Stimulated activated CD8-positive, alpha-beta memory T cell treated with anti-CD3 and anti-CD28 coated beads, Interleukin-7, amount 100 ng/mL, for 48 hours (primary cell): ENCODE measurements around the gene SLC9A2.

ENCODE experiments used
- DNase-seq, 2 donors: peaks; one replicate each; pipeline ENCODE4 v3.0.0-alpha.2; 2020; ENCODE audit warnings: low read depth in 1 of 2; ENCODE audit errors: extremely low read depth in 1 of 2

The SLC9A2 gene

DNA sequence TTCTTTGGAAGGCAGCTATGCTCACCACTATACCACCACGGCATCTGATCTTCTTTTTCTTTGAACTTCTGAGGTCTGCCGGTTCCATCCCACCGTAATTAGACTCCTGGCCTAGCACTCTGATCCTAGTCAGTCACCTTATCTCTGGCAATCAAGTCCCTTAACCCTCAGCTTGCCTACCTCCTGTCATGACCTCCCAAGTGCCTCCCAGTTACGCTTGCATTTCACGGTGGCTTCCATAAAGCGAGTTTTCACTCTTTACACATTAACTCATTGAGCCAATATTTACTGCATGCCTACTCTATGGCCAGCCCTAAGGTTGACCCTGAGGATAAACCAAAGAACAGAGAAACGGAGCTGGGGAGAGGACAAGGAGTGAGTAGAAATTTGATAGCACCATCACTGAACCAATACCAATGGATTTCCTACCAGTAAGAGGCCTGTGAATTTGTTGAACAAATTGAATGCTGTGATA lies 104.7 kb downstream of the SLC9A2 start:
- no peak for DNase-seq

DNA sequence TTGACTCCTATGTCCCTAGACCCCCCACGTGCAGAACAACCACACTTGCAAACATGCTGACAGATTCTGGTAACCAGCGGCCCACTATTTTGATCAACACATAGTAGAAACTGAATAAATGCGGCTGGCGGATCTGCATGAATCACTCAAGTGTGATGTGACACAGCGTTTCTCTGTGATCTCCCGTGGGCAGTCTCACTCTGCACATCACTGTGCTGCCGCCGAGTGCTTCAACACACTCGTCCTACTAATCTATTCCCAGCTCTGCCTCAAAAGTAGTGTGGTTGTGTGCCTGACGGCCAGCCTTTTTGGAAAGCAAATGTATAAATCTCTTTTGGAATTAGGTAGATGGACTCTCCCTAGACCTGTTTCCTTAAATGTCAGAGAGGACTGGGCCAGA lies 105.2 kb downstream of the SLC9A2 start:
- DNase-seq, result no peak

DNA sequence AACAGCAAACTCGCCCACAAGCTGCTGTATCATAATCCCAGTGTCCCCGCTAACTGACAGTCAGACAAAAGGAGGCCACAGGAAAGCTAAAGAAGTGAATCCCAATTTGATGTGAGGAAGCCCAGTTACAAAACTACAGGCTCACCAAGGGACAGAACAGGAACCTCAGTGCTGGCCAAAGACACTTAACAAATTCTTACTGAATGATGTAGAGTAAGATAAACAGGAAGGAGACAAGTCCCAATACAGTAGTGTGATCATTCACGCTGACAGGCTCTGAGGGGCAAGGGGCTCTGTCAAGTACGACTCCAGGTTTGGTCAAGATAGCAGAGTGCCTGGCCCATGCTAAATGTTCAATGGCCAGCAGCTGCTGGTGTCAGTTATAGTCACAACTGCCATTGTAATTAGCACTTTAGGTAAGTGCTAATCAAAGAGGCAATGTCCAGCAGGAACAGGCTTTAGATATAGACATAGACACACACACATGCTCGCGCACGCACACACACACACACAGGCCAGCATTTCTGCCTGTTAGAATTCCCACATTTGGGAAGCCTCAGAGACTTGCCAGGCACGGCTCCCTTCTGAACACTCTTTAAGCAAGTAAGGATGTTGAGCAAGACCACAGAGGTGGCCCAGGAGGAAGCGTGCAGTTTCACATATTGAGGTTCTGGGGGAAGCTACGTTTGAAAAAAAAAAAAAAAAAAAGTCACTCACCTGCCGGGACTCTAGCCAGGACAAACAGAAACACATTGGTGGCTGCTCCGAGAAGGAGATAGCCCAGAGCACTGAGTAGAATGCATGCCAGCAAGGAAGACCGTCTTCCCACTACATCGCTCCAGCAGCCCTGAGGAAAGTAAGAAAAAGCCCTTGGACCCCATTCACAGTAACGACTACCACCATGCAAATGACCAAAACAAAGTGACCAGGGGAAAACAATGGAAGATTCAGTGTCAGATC lies 107.1 kb downstream of the SLC9A2 start:
- DNase-seq, result no peak

DNA sequence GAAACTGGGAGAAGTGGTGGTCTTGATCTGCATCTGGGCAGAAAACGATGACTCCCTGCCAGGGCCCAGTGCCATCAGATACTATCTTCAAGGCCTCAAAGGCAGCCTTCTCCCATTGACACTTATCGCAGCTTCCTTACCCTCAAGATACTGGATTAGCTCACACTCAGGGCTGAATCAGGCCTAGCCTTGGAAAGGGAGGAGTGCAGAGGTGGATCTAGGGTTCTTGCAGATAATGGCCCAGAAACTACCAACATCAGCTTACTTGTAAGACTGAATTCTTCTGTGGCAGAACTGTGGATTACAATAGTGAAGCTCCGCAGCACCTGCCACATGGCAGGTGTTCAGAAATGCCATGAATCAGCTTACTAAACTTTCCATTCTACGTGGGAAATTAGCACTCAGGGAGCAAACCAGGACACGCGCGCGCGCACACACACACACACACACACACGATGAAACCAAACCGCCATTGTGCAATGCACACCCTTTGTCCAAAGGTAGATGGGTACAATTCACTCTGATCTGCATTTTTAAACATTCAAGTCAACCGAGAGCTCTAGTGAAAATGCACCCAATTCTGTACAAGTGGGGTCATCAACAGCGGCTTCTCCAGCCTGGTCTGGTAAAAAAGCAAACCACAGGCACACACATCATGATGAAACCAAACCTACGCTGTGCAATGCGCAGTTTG lies 116.2 kb downstream of the SLC9A2 start:
- no peak for DNase-seq

DNA sequence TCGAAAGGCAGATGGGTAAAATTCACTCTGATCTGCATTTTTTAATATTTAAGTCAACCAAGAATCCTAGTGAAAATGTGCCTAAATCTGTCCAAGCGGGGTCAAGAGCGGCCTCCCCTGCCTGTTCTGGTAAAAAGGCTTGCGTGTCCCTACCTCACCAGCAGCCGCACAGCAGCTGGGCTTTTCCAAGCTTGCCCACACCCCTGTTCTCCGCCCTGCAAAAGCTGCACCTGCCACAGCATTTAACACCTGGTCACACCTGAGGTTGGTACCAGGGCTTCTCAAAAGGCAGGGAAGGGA lies 116.7 kb downstream of the SLC9A2 start:
- no peak for DNase-seq

DNA sequence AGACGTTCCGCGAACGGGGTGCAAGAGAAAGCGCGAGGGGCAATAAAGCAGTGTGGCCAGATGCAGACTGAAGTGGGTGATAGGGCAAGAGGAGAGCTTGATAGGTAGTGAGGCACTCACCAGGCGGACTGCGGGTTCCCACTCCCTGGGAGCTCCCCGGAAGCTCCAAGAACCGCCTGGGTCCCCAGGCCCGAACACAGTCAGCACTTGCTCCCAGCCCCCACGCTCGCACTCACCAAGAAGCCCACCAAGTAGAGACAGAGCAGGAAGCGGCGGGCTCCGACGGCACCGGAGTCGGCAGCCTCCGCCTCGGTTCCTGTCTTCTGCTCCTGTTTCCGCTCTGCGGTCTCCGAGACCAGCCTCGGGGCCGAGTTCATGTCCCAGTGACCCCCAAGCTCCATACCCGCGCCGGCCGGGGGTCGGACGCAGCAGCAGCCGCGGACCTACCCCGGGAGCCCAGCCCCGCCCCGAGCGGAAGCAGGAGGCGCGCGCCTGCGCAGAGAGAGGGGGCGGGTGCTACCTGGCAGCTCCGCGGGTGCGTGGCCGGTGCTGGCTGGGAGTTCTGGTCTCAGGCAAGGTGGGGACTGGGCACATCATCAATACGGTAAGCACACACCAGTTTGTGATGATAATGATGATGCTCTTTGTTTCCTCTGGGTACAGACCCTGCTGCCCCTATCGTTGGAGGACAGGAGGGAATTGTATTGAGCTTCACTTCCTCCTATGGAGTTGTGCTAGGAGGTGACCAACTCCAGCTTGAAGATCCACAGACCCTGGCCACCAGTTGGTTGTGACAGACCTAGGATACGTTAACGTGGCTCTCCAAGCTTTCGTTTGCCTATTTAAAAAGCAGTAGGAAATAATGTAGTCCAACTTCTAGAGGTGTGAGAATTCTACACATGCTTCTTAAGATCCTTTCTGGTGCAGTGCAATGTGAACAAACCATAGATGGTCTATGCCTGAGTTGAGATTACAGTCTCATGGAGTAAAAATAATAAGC lies 117.4 kb downstream of the SLC9A2 start:
- DNase-seq, result peak; percentile 74 to 76

DNA sequence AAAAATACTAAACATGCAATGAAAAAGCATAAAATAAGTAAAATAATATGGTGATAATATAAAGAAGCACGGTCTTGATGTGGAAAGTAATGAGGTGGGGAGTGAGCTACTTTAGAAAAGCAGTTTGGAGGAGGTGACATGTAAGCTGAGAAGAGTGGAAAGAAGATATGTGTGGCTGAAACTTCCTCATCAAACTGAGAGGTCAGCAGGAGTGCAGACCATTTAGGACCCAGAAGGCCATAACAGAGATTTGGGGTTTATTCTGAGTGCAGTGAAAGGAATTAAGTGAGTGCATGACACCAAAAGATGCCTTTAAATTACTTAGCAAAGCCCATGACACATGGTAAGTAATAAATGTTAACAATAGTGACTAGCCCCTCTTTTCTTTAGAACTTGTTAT lies 118.1 kb downstream of the SLC9A2 start:
- DNase-seq, result no peak

DNA sequence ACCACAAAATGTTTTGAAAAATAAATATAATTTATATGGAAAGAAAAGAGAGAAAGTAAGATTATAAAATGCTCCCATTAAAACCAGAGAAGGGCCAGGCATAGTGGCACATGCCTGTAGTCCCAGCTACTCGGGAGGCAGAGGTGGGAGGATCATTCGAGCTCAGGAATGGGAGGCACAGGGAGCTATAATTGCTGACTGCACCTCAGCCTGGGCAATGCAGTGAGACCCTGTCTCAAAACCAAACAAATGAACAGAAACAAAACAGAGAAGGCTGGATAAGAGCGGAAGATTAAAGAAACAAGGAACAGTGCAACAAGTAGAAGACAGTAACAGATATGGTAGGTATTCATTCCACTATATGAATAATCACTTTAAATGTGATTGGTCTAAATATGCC lies 123.9 kb downstream of the SLC9A2 start:
- DNase-seq, result no peak

DNA sequence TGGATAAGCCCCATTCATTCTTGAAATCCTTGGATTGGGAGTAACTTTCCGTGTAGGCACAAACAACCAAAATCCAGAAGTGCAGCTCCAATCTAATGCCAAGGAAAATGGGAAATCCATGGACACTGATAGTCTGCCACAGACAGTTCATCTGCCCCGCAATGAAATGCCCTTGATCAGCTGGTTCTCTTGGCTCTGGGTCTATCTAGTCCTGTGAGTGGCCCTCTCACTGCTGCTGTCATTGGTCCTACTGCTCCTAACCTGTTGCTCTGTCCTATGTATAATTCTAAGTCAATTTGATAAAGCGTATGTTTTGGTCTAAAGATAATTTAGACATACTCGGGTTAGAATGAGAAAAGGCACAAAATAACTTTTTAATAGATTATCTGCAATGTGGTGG lies 128.8 kb downstream of the SLC9A2 start:
- no peak for DNase-seq

DNA sequence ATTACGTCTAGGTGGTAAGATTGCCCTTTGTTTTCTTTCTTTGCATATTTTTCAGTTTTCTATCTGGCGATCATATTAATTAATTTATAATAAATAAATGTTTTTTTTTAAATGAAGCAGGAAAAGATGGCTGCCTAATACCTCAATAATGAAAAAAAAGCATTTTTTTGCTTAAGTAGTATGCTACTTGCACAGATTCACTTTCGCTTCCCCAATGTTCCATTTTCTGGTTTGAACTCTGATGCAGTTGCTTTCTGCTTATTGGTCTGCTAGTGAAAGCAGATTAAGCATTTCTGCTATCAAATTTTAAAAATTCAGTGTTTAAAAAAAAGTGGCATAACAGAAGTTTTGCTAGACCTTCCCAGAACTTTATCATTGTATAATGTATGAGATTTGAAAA lies 130.6 kb downstream of the SLC9A2 start:
- DNase-seq, result no peak

DNA sequence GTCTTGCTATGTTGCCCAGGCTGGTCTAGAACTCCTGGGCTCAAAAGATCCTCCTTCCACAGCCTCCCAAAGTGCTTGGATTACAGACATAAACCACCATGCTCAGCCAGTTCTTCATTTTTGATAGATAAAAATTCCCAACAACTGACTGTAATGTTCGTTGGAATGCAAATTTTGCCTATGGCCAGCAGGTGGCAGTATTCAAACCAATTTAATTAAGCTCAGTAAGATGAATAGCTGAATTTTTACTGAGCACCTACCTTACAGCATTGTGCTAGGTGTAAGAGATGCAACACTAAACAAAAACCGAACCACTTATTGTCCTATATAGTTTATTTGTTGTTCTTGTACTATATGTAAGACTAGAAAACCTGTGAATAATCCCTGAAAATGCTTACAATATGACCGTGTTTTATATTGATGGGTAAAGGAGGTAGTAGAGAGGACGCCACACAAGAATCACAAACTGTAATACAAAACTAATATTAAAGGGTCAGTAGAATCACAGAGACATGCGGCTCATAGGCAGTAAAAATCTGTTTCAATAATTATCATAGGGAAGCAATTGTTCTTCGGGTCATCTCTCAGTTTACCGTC lies 134.3 kb downstream of the SLC9A2 start:
- no peak for DNase-seq

DNA sequence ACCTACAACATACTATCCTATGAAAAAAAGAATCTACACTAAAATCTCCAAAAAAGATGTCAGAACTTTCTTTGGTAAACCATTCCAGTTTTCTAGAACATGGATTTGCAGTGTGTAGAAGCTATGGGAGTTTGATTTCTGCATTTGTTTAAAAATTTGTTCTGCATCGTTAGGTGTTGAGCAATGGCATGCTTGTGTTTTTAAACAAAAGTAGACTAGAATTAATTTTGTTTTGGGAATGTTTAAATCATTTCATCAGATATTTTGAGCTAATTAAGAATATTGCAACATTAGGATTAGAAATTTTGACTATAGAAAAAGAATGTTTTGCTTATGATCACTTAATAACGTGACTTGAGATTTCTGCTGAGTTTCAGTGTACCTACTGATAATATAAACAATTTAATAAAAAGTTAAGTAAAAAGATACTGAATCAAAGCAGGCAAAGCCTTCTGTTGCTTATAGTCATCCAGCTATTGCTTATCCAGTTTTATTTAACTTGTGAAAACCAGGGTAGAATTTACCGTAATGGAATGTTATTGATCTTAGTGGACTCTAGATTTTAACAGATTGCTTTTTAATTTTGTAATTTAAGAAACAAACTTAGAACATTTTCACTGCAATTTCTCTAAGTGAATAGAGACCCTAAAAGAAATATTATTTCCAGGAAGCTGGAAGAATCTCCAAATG lies 135.2 kb downstream of the SLC9A2 start:
- no peak for DNase-seq

DNA sequence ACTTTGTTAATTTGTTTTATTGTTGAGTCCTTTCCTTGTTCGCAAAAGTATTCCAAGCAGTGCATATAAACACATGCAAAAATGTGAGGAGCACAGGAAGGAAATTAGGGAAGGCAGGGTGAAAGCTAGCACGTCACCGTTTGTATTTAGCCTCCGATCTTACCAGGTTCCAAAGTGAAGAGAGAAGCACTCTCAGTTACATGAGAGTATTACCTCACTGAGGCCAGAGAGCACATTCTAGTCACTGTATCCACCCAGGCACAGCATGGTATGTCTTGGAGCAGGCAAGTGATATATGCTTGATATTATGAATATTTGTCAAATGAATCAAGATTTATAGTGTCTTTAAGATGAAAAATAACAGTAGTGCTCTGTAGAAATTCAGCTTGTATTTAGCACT lies 135.9 kb downstream of the SLC9A2 start:
- no peak for DNase-seq

DNA sequence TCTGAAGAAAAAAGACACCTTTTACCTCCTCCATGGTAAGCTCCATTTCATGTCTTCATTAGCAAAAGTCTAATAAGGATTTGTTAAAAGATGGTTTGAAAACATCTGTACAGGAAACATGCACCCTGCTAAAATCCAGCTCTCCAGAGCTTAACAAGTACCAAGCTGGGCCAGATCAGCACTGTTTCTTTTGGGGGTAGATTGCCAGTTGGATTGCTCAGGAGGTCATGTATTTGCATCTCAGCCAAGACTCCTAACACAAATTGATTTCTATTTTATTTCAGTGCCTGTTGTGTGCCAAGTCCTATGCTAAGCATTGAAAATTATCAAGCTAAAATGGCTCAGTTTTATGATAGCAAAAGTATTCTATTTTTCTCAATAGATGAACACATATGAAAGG lies 139.1 kb downstream of the SLC9A2 start:
- no peak for DNase-seq
